HG03139 (cell line): ENCODE results near the gene CSF1.

Source experiments
- ATAC-seq: cut with Tn5 transposase; IDR thresholded peaks from one replicate; pipeline ENCODE4 v1.9.1; 2021; ENCODE audit not compliant: unreplicated experiment

Gene CSF1

GRCh38 chr1:109882288-109883245 lies 28.1 kb upstream of the CSF1 start:
- ATAC-seq, result no peak

DNA sequence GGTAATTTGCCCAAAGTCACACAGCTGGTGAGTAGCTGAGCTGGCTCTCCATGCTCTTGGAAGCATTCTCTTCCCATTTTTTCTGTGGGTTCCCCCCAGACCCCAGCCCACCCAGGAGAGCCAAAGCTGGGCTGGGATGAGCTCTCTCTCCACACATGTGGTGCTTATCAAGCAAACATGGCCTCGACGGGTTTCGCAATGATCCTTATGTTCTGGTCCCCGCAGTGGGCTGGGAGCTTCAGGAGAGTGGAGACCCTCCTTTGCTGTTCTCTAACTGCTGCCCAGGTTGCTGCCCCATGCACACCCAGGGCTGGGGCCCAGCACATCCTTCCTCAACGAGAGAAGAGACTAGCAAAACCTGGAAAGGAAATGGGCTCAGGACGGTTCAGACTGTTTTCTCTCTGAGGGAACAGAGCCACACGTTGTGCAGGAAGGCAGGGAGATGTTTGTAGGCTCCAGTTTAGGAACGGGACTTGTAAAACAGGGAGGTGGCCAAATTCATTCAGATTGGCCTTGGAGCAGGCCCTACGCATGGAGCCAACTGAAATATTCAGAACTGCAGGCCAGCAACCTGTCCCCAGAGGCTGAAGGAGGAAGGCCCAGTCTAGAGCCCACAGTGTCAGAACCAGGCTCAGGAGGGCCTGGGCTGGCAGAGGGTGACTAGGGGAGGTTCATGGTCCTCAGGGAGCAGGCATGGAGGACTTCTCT lies 27.2 kb upstream of the CSF1 start:
- ATAC-seq, result no peak

- ATAC-seq, result no peak
Observed at GRCh38 chr1:109884242-109884891, 26.3 kb upstream of the CSF1 start.

DNA sequence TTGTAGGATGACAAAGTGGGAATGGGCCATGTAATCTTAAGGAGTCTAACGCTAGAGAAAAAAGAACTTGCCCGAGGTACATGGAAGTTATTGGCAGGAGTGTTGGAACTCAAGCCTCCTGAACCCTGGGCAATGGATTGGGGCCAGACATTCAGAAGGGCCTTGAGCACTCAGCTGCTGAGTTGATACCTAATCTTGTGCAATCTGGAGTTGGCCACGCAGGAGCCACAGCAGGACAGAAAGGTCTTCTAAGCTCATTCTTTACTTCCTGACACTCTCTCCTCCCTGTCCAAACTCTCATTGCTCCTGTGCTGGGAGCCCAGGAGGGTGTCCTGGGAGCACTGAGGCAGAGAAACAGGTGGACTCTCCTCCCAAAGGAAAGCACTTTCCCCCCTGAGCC lies 25.1 kb upstream of the CSF1 start:
- no peak for ATAC-seq

DNA sequence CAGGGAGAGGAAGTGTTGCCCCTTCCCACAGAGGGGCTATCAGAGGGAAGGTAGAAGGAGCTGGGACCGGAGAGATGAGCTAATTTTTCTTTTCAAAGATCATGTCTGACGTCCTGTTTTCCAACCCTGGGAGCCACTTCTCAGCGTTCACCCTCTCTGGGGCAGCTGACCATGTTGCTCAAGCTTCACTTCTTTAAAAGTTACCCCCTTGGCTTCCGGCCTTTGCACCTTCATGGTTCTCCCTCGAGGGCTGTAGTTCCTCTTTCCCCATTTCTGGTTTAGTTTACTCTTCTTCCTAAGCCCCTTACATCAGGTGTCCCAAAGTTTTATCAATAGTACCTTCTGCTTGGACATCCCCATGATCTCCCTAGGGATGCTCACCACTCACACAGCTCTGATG lies 23.8 kb upstream of the CSF1 start:
- ATAC-seq, result no peak

DNA sequence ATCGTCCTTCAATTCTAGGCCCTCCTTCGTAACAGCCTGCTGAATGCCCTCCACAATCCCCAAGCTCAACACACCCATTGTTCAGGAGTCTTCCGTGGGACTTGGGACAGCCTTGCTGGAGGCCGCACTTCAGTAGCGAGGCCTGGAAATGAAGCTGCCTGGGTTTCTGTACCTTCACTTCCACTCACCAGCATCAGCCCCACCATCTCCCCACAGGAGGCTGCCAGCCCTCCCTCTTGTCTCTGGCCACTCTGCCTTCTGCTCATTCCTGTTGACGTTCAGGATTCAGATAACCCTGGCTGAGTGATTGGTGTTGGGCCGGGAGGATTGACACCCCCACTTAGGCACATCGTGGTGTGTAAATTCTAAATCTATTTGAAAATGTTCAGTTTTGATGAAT lies 23.4 kb upstream of the CSF1 start:
- ATAC-seq, result no peak

DNA sequence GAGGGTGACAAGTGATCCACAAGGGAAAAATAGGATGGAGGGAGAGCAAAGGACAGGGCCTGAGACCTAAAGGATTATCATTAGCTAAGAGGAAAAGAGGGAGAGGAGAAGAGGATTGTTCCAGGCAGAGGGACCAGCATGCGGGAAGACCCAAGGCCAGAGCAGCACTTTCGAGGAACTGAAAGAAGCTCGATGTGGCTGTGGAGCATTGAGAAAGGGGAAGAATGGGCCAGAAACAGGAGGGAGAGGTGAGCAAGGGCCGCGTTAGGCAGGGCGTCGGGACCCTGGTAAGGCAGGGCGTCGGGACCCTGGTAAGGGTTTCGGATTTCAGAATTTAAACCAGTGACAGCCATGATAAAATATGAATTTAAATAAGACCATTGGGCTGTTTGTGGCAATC lies 22.8 kb upstream of the CSF1 start:
- no peak for ATAC-seq

- no peak for ATAC-seq
Observed at GRCh38 chr1:109889094-109889493, 21.6 kb upstream of the CSF1 start.

DNA sequence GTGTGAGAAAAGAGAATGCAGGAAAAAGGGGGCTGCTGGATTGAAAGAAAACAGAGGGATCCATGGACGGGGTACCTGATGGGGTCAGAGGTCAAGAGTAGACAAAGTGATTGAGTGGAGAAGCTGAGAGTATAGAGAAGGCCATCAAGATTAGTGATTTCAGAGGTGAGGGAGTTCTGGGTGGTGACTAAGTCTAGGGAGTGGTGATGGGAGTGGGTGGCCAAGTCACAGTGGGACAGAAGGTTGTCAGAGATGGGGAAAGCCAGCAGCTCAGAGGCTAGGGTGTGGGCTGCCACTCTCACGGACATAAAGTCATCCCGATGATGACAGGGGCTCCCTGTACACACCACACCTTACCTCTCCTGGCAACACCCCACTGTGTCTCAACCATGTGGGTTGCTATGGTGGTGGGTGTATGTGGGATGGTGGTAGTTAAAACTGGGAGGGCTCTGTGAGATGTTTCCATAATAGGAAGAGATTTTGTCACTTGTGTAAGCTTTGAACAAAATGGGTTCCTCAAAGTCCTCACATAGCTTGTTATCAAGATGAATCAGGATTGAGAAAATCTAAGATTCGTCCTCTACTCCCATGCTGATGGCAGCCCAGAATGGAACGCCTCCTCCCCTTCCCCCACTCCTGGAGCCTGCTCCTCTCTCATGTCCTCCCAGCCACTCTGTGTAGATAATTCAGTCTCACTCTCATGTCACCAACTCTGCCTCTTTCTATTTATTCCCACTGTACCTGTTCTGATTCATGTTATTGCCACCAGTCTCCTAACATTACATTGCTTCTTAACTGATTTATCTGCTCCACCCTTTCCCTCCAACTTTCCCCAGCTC lies 20.3 kb upstream of the CSF1 start:
- no peak for ATAC-seq

DNA sequence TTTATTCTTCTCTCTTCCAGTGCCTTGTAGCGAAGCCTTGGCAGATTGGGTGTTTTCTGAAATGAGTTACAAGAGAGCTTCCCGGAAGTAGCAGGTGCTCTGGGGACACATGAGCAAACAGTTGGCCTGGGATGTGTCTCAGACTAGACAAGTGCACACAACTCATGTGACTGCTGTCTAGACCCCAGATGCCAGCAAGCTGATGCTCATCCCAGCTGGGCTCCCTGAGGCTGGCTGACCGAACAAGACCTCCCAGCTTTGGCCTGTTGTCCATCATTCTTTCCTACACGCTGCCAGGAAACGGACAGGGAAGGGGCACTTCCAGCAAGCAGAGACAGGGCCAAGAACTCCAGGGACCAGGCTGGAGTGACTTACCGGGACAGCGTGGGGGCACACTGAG lies 18.7 kb upstream of the CSF1 start:
- no peak for ATAC-seq

- no peak for ATAC-seq
Observed at GRCh38 chr1:109892561-109893368, 17.9 kb upstream of the CSF1 start.

DNA sequence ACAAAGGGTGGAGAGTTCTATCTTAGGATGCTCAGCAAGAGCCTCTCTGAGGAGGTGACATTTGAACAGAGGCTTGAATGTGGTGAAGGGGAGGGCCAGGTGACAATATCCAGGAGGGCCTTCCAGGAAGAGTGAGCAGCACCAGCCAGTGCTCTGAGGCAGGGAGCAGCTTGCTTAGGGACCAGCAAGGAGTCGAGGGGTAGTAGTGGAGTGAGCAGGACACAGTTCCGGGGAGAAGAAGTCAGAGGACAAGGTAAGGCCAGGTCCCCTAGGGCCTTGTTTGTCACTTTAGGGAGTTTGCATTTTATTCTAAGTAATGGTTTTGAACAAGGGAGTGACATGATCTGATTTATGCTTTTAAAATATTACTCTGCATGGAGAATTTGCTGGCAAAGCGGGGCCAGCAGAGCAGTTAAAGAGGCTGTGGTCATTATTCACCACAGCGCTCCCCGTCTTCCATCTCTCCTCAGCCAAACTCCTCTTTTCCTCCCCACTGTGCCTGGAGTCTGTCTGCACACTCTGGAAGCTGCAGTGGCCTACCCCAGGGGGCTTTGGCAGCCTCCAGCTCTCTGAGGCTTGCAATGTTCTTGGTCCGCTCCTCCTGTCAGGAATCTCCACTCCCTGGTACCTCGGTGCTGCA lies 17.0 kb upstream of the CSF1 start:
- ATAC-seq, result no peak

DNA sequence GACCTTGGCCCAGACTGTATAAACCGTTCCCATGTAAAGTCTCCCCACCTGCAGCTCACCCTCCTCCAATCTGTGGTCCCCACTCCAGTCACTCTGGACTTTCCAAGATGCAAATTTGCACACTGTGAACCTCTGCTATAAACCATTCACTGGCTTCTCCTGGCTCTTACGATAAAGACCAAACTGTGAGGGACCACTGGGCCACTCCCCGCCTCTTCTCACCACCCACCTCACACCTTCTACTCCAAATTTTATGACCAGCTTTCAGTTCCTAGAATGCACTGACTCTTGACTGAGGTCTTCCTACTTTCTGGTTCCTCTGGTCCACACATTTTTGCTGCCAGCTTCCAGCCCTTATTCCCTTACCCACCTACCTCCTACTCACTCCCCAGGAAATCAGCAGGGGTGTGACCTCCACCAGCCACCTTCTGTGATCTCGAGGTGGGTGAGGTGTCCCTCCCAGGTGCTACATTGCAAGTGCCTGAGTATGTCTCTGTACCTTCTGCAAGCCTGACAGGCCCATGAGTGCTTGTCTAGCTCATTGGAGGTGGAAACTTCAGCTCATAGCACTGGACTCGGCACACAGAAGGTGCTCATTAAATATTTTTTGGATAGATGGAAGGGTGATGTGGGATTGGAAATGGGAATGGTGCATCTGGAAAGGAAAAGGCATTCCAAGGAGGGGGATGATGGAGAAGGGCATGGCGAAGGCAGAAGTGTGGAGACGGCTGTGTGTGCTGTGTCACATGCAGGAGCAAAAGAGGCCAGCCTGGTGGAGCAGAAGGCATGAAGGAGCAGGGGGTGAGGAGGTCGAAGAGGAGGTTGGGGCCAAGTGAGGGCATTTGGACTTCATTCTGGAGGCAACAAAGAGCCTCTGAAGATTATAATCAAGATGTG lies 15.6 kb upstream of the CSF1 start:
- ATAC-seq, result no peak

- no peak for ATAC-seq
Observed at GRCh38 chr1:109895720-109896504, 14.7 kb upstream of the CSF1 start.

DNA sequence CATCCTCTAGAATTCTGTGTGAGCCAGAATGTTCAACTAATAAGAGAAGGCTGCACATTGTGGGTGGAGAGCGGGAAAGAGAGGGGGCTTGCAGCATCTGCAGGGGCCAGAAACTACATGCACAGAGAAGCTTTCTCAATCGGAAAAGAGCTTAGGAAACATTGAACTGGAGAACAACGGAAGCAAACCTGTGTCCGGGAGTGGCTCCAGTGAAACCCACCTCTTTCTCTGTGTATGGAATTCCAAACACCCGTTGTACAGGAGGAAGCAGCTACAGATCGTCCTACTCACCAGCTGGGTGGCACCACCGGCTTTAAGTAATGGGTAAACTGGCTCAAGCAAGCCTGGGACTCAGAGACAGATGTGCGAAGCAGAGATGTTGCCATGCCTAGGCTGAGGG lies 14.0 kb upstream of the CSF1 start:
- ATAC-seq, result no peak

DNA sequence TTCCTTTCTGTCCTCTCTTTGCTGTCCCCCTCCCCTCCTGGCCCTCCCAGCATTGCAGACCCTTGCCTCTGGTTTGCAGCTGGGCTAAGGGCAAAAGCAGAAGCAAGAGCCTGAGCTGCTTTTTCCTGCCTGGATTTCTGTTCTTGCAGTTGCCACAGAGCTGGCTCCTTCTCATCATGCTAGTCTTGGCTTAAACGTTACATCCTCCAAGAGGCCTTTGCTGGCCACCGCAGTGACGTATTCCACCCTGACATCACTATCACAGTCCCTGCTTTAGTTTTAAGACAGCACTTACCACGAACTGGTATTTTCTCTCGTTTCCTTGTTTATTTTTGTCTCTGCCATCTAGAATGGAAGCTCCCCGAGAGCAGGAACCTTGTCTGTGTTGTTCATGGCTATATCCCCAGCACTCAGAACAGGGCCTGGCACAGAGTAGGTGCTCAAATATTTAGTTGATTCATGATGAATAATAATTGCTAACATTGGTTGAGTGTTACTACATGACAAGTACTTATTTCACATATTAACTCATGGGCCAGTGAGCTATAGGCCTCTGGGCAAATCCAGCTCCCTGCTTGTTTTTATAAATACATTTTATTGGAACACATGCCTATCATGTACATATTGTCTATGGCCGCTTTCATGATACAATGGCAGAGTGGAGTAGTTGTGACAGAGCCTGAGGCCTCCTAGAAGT lies 13.2 kb upstream of the CSF1 start:
- no peak for ATAC-seq

- ATAC-seq, result no peak
Observed at GRCh38 chr1:109898842-109899241, 11.8 kb upstream of the CSF1 start.
